Hepatocyte (in vitro differentiated cells): ENCODE results near the gene TENT5A. TPM values are rescaled to one million over a fixed set of nuclear protein-coding genes. Genes with fewer than 3 reads are reported as not detected.
"Not testable (repeated sequence)": the region's sequence is repeated elsewhere in the genome, so short reads cannot be mapped to it uniquely, and the experiment has no call there.

Experiments
- DNase-seq: peaks from one replicate; pipeline ENCODE4 v3.0.0-alpha.2; 2016; ENCODE audit warnings: low spot score
- H2AFZ ChIP-seq: fragments of 200-600 bp; sonication (generic); 2 replicates; pipeline ENCODE4 v1.6.0; 2016; ENCODE audit warnings: antibody characterized with exemption, mild to moderate bottlenecking
- H3K27ac ChIP-seq: fragments of 200-600 bp; sonication (generic); 2 replicates; pipeline ENCODE4 v1.5.1; 2016; ENCODE audit warnings: mild to moderate bottlenecking
- H3K27me3 ChIP-seq: fragments of 200-600 bp; sonication (generic); 2 replicates; pipeline ENCODE4 v1.6.1; 2016
- H3K36me3 ChIP-seq: fragments of 200-600 bp; sonication (generic); replicated peaks from 2 replicates; pipeline ENCODE4 v1.5.1; 2016; ENCODE audit warnings: low read depth; ENCODE audit not compliant: insufficient read depth
- H3K4me1 ChIP-seq: fragments of 200-600 bp; sonication (generic); 2 replicates; pipeline ENCODE4 v1.5.1; 2016; ENCODE audit warnings: mild to moderate bottlenecking, moderate library complexity; ENCODE audit not compliant: insufficient read depth
- H3K4me2 ChIP-seq: fragments of 200-600 bp; sonication (generic); 2 replicates; pipeline ENCODE4 v1.6.0; 2016
- H3K4me3 ChIP-seq: fragments of 200-600 bp; sonication (generic); 2 replicates; pipeline ENCODE4 v1.5.1; 2016; ENCODE audit warnings: mild to moderate bottlenecking
- H3K79me2 ChIP-seq: fragments of 200-600 bp; sonication (generic); 2 replicates; pipeline ENCODE4 v1.6.0; 2017; ENCODE audit warnings: mild to moderate bottlenecking
- H3K9me2 ChIP-seq: fragments of 200-600 bp; sonication (generic); replicated peaks from 2 replicates; pipeline ENCODE4 v1.6.0; 2017; ENCODE audit warnings: mild to moderate bottlenecking; ENCODE audit not compliant: insufficient read depth
- H3K9me3 ChIP-seq: fragments of 200-600 bp; sonication (generic); 2 replicates; pipeline ENCODE4 v1.5.1; 2016; ENCODE audit warnings: low read depth, mild to moderate bottlenecking
- H4K20me1 ChIP-seq: fragments of 200-600 bp; sonication (generic); 2 replicates; pipeline ENCODE4 v1.6.0; 2016; ENCODE audit warnings: mild to moderate bottlenecking; ENCODE audit not compliant: insufficient read depth, poor library complexity, severe bottlenecking
- CTCF ChIP-seq: fragments of 200-600 bp; sonication (generic); IDR thresholded peaks from 2 replicates; pipeline ENCODE4 v1.5.1; 2016; ENCODE audit warnings: antibody characterized with exemption, mild to moderate bottlenecking; ENCODE audit not compliant: poor library complexity
- EZH2 ChIP-seq: fragments of 200-600 bp; sonication (generic); IDR thresholded peaks from 2 replicates; pipeline ENCODE4 v1.6.1; 2016; ENCODE audit warnings: antibody characterized with exemption, mild to moderate bottlenecking, borderline replicate concordance
- EZH2phosphoT487 ChIP-seq: fragments of 200-600 bp; sonication (generic); IDR thresholded peaks from one replicate; pipeline ENCODE4 v1.6.1; 2018; ENCODE audit warnings: antibody characterized with exemption, mild to moderate bottlenecking, low read depth, moderate library complexity; ENCODE audit not compliant: unreplicated experiment, severe bottlenecking
- WGBS: methylation state at CpG from one replicate; pipeline ENCODE4 v1.1.6; 2016; ENCODE audit warnings: low lambda C conversion rate; ENCODE audit errors: missing lambda C conversion rate; 5-methylcytosine and 5-hydroxymethylcytosine counted together
- polyA plus RNA-seq: library from polyadenylated mRNA; unstranded; fragments of >200 nt; fragmentation: Nextera tagmentation; extraction: Ambion mirVana; gene quantifications from 2 replicates; pipeline ENCODE4 v1.2.1, GENCODE V29; 2016
- total RNA-seq: library from RNA; depleted of rRNA; stranded (reverse); fragments of >200 nt; gene quantifications from 2 replicates; pipeline ENCODE4 v1.2.3, GENCODE V29; 2014

Gene TENT5A
- total and polyA plus RNA-seq, 2 experiments from 2014 or later, result 79.6 to 101 TPM

GRCh38 chr6:81744131-81744530 lies 8.3 kb downstream of the TENT5A start:
- Histone ChIP-seq H2AFZ (no peak overlapping the region), H3K4me1 (peaks cover 21% of the 10 kb centered on the region), H4K20me1 (peaks cover 36% of the 10 kb centered on the region), H3K79me2 (peaks cover 40% of the 10 kb centered on the region), H3K4me2 (no peak overlapping the region), H3K27ac (no peak overlapping the region), H3K9me2 (no peaks in the 10 kb centered on the region), H3K27me3 (no peaks in the 10 kb centered on the region), H3K36me3 (peaks cover 5% of the 10 kb centered on the region), H3K9me3 (no peaks in the 10 kb centered on the region), H3K4me3 (no peak overlapping the region)
- TF ChIP-seq EZH2 (no peak), EZH2phosphoT487 (no peak), CTCF (no peak)
- 93% methylated on average over 2 of the region's 2 CpGs for WGBS
- no peak for DNase-seq

GRCh38 chr6:81743649-81744048 lies 8.8 kb downstream of the TENT5A start:
- Histone ChIP-seq H3K36me3 (peaks cover 5% of the 10 kb centered on the region), H3K79me2 (peaks cover 35% of the 10 kb centered on the region), H4K20me1 (peaks cover 31% of the 10 kb centered on the region), H3K27me3 (no peaks in the 10 kb centered on the region), H3K4me1 (peaks cover 21% of the 10 kb centered on the region), H3K4me2 (no peak overlapping the region), H2AFZ (no peak overlapping the region), H3K9me2 (no peaks in the 10 kb centered on the region), H3K9me3 (no peaks in the 10 kb centered on the region), H3K27ac (no peak overlapping the region), H3K4me3 (no peak overlapping the region)
- 80% methylated on average over 1 of the region's 1 CpG for WGBS
- TF ChIP-seq CTCF (no peak), EZH2 (no peak), EZH2phosphoT487 (no peak)
- DNase-seq, result no peak

GRCh38 chr6:81741689-81742088 lies 10.8 kb downstream of the TENT5A start:
- Histone ChIP-seq H3K36me3 (no peaks in the 10 kb centered on the region), H4K20me1 (peaks cover 14% of the 10 kb centered on the region), H3K9me3 (no peaks in the 10 kb centered on the region), H3K4me1 (peaks cover 3% of the 10 kb centered on the region), H3K79me2 (peaks cover 16% of the 10 kb centered on the region), H3K27ac (no peak overlapping the region), H3K9me2 (no peaks in the 10 kb centered on the region), H3K4me2 (no peak overlapping the region), H3K27me3 (no peaks in the 10 kb centered on the region), H3K4me3 (no peak overlapping the region), H2AFZ (no peak overlapping the region)
- WGBS, result 72% methylated on average over 2 of the region's 2 CpGs
- TF ChIP-seq EZH2phosphoT487 (no peak), CTCF (no peak), EZH2 (no peak)
- DNase-seq, result no peak

GRCh38 chr6:81740591-81740990 lies 11.9 kb downstream of the TENT5A start:
- not testable (repeated sequence) for H3K4me3 ChIP-seq, H2AFZ ChIP-seq, H3K79me2 ChIP-seq, H3K9me3 ChIP-seq, H3K27me3 ChIP-seq, H3K36me3 ChIP-seq, H3K4me1 ChIP-seq, DNase-seq, H3K27ac ChIP-seq, H3K4me2 ChIP-seq, H3K9me2 ChIP-seq, H4K20me1 ChIP-seq
